COR-L47 (cell line): ENCODE data around the gene EDEM3.
A peak's percentile ranks its signal among the peaks of the same experiment; 100 is the strongest.
"Not testable (repeated sequence)": the region's sequence is repeated elsewhere in the genome, so short reads cannot be mapped to it uniquely, and the experiment has no call there.

Experiments
- DNase-seq: peaks from one replicate; lab custom pipeline; 2025; lab: John Stamatoyannopoulos, UW

Gene EDEM3

GRCh38 chr1:184770181-184770979, 15.7 kb upstream of the EDEM3 start:
- peak; percentile 37 for DNase-seq

GRCh38 chr1:184769241-184769640, 14.6 kb upstream of the EDEM3 start:
- DNase-seq: no peak

- DNase-seq: no peak
These were observed 13.8 kb upstream of the EDEM3 start for GRCh38 chr1:184768467-184768866.

- no peak for DNase-seq
These were observed 12.9 kb upstream of the EDEM3 start for GRCh38 chr1:184767591-184767990.

GRCh38 chr1:184764483-184764882, 9.8 kb upstream of the EDEM3 start:
- no peak for DNase-seq

GRCh38 chr1:184763520-184763919, 8.9 kb upstream of the EDEM3 start:
- DNase-seq: not testable (repeated sequence)

- DNase-seq: no peak
These were observed 7.4 kb upstream of the EDEM3 start for GRCh38 chr1:184761969-184762485.

- DNase-seq: no peak
These were observed 5.0 kb upstream of the EDEM3 start for GRCh38 chr1:184759651-184760050.

GRCh38 chr1:184759112-184759511, 4.5 kb upstream of the EDEM3 start:
- no peak for DNase-seq

GRCh38 chr1:184757891-184758290, 3.2 kb upstream of the EDEM3 start:
- DNase-seq: no peak

GRCh38 chr1:184757406-184757805, 2.7 kb upstream of the EDEM3 start:
- DNase-seq: no peak

- DNase-seq: no peak
These were observed 788 bp upstream of the EDEM3 start for GRCh38 chr1:184755226-184756065.

GRCh38 chr1:184753608-184754475, 816 bp downstream of the EDEM3 start:
- peak; percentile 5 for DNase-seq

- DNase-seq: no peak
These were observed 1.5 kb downstream of the EDEM3 start for GRCh38 chr1:184753117-184753516.

GRCh38 chr1:184752656-184753055, 2.0 kb downstream of the EDEM3 start:
- DNase-seq: no peak

- no peak for DNase-seq
These were observed 5.9 kb downstream of the EDEM3 start for GRCh38 chr1:184748740-184749139.

GRCh38 chr1:184747089-184747955, 7.3 kb downstream of the EDEM3 start:
- DNase-seq: no peak

GRCh38 chr1:184745929-184746638, 8.6 kb downstream of the EDEM3 start:
- DNase-seq: no peak

GRCh38 chr1:184745110-184745509, 9.5 kb downstream of the EDEM3 start:
- no peak for DNase-seq

- no peak for DNase-seq
These were observed 11.4 kb downstream of the EDEM3 start for GRCh38 chr1:184743062-184743756.
